Measurements from ENCODE around the gene ARHGEF16. TPM values are rescaled to one million over a fixed set of nuclear protein-coding genes. Genes with fewer than 3 reads are reported as not detected.

Gene ARHGEF16
- total RNA-seq, 4 donors from 2014 or later: 0.42 to 0.98 (median 0.69) TPM

GRCh38 chr1:3504822-3505153 lies 50.3 kb downstream of the ARHGEF16 start:
- H3K27ac ChIP-seq (replicated peaks in 1 of 4): peak overlapping the region in 3 of 4 donors; percentile 28 to 58 (median 55)
- WGBS: 76% methylated on average over 3 of the region's 7 CpGs

DNA sequence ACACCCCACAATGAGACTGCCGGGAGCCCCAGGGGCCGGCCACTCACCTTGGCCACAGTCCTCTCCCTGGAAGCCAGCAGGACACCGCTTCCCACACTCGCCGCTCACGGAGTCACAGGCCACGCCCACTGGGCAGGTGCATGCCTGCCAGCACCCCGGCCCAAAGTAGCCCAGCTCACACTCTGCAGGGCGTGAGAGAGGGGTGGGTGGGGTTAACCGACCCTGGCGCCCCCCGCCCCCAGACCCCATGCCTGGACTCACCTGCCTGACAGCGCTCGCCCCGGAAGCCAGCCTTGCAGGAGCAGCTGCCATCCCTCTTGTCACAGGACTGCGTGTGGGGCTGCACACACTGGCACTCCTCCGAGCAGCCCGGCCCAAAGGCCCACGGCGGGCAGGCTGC lies 50.7 kb downstream of the ARHGEF16 start:
- DNase-seq (ENCODE audit: extremely low spot score): no peak
- 76% methylated on average over 8 of the region's 20 CpGs for WGBS
- intact Hi-C loops (cut with DNase I): no loop called here
- no peak overlapping the region for H3K4me3 ChIP-seq
- H3K4me1 ChIP-seq: peaks cover 0 to 18% (median 5%) of the 10 kb centered on the region in 4 donors
- H3K36me3 ChIP-seq: peaks cover 0 to 11% (median 0%) of the 10 kb centered on the region in 4 donors
- no peaks in the 10 kb centered on the region for H3K9me3 ChIP-seq
- H3K27ac ChIP-seq (replicated peaks in 1 of 4): peak overlapping the region in 2 of 4 donors; percentile 55 to 58
- H3K27me3 ChIP-seq: no peaks in the 10 kb centered on the region
- no peak for TF ChIP-seq POLR2AphosphoS5 (IDR thresholded peaks at IDR 0.05)
- no peak for TF ChIP-seq EP300 (IDR thresholded peaks at IDR 0.05)
- TF ChIP-seq, protein P1, sequence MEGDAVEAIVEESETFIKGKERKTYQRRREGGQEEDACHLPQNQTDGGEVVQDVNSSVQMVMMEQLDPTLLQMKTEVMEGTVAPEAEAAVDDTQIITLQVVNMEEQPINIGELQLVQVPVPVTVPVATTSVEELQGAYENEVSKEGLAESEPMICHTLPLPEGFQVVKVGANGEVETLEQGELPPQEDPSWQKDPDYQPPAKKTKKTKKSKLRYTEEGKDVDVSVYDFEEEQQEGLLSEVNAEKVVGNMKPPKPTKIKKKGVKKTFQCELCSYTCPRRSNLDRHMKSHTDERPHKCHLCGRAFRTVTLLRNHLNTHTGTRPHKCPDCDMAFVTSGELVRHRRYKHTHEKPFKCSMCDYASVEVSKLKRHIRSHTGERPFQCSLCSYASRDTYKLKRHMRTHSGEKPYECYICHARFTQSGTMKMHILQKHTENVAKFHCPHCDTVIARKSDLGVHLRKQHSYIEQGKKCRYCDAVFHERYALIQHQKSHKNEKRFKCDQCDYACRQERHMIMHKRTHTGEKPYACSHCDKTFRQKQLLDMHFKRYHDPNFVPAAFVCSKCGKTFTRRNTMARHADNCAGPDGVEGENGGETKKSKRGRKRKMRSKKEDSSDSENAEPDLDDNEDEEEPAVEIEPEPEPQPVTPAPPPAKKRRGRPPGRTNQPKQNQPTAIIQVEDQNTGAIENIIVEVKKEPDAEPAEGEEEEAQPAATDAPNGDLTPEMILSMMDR (IDR thresholded peaks at IDR 0.05): no peak
- TF ChIP-seq POLR2A (IDR thresholded peaks at IDR 0.05; ENCODE audit: low read depth): no peak

More at GRCh38 chr1:3504822-3505153, 50.3 kb downstream of the ARHGEF16 start:
- TF ChIP-seq POLR2AphosphoS5 (IDR thresholded peaks at IDR 0.05): no peak
- TF ChIP-seq, protein P1 (IDR thresholded peaks at IDR 0.05): no peak
- H3K4me1 ChIP-seq: peaks cover 0 to 18% (median 5%) of the 10 kb centered on the region in 4 donors
- intact Hi-C loops (cut with DNase I): no loop called here
- no peak overlapping the region for H3K4me3 ChIP-seq
- H3K27me3 ChIP-seq: no peaks in the 10 kb centered on the region
- no peak for DNase-seq (ENCODE audit: extremely low spot score)
- no peaks in the 10 kb centered on the region for H3K9me3 ChIP-seq
- H3K36me3 ChIP-seq: peaks cover 0 to 14% (median 0%) of the 10 kb centered on the region in 4 donors

- H3K9me3 ChIP-seq: no peaks in the 10 kb centered on the region
- intact Hi-C loops (cut with DNase I): no loop called here
- peaks cover 0 to 18% (median 5%) of the 10 kb centered on the region in 4 donors for H3K4me1 ChIP-seq
- H3K27me3 ChIP-seq: no peaks in the 10 kb centered on the region
- TF ChIP-seq POLR2AphosphoS5 (IDR thresholded peaks at IDR 0.05) (no peak), POLR2A (IDR thresholded peaks at IDR 0.05; ENCODE audit: low read depth) (no peak), EP300 (IDR thresholded peaks at IDR 0.05) (no peak)
- TF ChIP-seq, protein P1 (IDR thresholded peaks at IDR 0.05): no peak
- H3K4me3 ChIP-seq: no peak overlapping the region
- peaks cover 0 to 3% (median 0%) of the 10 kb centered on the region in 4 donors for H3K36me3 ChIP-seq
- 94% methylated on average over 9 of the region's 15 CpGs for WGBS
- no peak for DNase-seq (ENCODE audit: extremely low spot score)
- H3K27ac ChIP-seq (replicated peaks in 1 of 4): no peak overlapping the region
Measured at GRCh38 chr1:3506041-3506440, 51.6 kb downstream of the ARHGEF16 start.

- 94% methylated on average over 7 of the region's 7 CpGs for WGBS
- Histone ChIP-seq H3K9me3 (no peaks in the 10 kb centered on the region), H3K27me3 (no peaks in the 10 kb centered on the region), H3K4me1 (peaks cover 0 to 18% (median 5%) of the 10 kb centered on the region in 4 donors), H3K27ac (replicated peaks in 1 of 4) (no peak overlapping the region), H3K36me3 (peaks cover 0 to 3% (median 0%) of the 10 kb centered on the region in 4 donors), H3K4me3 (no peak overlapping the region)
- intact Hi-C loops (cut with DNase I): no loop called here
- TF ChIP-seq, protein P1 (IDR thresholded peaks at IDR 0.05): no peak
- no peak for TF ChIP-seq POLR2A (IDR thresholded peaks at IDR 0.05; ENCODE audit: low read depth)
- no peak for TF ChIP-seq EP300 (IDR thresholded peaks at IDR 0.05)
- DNase-seq (ENCODE audit: extremely low spot score): no peak
Measured at GRCh38 chr1:3506943-3507342, 52.5 kb downstream of the ARHGEF16 start.

GRCh38 chr1:3507636-3508275 lies 53.3 kb downstream of the ARHGEF16 start:
- H3K27ac ChIP-seq (replicated peaks in 1 of 4): no peak overlapping the region
- WGBS: 89% methylated on average over 11 of the region's 11 CpGs
- DNase-seq (ENCODE audit: extremely low spot score): no peak
- H3K9me3 ChIP-seq: no peaks in the 10 kb centered on the region
- no peaks in the 10 kb centered on the region for H3K27me3 ChIP-seq
- intact Hi-C loops (cut with DNase I): no loop called here
- H3K4me1 ChIP-seq: peaks cover 0 to 18% (median 5%) of the 10 kb centered on the region in 4 donors
- no peak for TF ChIP-seq POLR2A (IDR thresholded peaks at IDR 0.05; ENCODE audit: low read depth)
- no peak for TF ChIP-seq POLR2AphosphoS5 (IDR thresholded peaks at IDR 0.05)
- TF ChIP-seq, protein P1 (IDR thresholded peaks at IDR 0.05): no peak
- TF ChIP-seq EP300 (IDR thresholded peaks at IDR 0.05): no peak
- H3K4me3 ChIP-seq: no peak overlapping the region
- peaks cover 0 to 3% (median 0%) of the 10 kb centered on the region in 4 donors for H3K36me3 ChIP-seq
